NCI-H128 (cell line): ENCODE results near the gene FOXG1.
A peak's percentile ranks its signal among the peaks of the same experiment; 100 is the strongest.

Experiments
- DNase-seq: peaks from one replicate; lab custom pipeline; 2025; ENCODE audit not compliant: unreplicated experiment; lab: John Stamatoyannopoulos, UW

The FOXG1 gene

GRCh38 chr14:28761438-28762291 is 4.9 kb upstream of the FOXG1 start:
- DNase-seq, result no peak

DNA sequence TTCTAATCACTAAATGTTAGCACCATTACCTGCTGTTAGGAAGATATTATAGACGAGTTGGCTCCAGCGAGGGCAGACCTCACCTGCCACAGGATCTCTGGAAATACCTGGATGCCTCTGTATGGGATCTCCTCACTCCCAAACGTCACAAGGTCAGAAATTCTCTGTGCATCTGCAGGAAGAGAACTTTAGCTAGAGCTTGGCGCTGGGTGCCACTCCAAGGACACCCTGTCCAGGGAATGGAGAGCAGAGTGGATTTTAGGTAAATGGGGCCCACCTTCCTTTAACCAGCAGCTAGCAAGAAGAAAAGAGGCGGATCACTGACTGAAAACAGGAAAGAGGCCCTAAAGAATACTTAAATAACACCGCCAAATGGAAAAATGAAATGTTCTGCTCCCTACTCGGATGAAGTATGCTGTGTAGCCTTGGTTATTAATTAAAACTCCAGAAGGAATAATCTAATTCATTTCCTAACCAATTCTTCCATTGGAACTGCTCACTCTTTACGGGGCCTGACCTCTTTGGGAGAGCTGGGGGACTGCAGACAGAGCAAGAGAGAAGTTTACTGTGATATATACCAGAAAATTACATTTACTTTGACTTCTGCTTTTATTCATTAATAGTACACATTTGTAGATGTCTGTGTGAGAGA is 4.2 kb upstream of the FOXG1 start:
- no peak for DNase-seq

DNA sequence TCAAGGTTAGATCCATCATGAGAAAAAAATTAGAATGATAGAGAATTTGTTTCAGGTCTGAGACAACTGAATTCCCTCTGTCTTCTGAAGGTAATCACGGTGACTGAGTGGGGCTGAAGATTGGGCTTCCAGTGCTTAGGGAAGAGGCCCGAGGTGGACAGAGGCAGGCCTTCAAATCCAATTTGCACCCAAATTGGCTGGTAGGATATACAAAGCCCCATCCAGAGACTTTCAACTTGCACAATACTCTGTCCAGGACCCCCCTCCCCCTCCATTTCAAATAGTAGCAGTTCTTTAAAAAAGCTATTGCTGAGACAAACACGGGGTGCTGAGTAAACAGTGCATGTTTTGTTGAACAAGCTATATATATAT is 3.6 kb upstream of the FOXG1 start:
- no peak for DNase-seq

DNA sequence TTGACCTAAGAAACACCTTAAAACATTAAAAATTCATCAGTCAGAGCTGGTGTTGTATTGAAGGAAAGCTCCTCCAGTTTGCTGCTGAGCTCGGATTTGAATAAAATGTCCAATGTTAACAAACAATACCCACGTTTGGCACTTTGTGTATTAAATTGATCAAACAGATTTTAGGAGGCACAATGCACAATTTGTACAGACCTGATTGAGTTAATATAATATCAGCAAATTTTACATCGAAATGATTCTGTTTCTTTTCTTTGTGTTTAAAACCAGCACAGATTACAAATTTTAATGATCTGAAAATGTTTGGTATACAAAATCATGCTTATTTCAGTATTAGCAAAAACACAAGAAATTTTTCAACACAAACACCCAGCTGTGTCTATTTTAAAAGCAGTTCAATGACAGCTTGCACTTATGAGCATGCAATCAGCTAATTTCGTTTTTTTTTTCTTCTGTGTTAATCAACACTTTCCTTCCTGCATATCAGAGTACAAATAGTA is 2.8 kb upstream of the FOXG1 start:
- no peak for DNase-seq

- DNase-seq, result peak; percentile 66
These were observed 2.1 kb upstream of the FOXG1 start for GRCh38 chr14:28764257-28765160.

DNA sequence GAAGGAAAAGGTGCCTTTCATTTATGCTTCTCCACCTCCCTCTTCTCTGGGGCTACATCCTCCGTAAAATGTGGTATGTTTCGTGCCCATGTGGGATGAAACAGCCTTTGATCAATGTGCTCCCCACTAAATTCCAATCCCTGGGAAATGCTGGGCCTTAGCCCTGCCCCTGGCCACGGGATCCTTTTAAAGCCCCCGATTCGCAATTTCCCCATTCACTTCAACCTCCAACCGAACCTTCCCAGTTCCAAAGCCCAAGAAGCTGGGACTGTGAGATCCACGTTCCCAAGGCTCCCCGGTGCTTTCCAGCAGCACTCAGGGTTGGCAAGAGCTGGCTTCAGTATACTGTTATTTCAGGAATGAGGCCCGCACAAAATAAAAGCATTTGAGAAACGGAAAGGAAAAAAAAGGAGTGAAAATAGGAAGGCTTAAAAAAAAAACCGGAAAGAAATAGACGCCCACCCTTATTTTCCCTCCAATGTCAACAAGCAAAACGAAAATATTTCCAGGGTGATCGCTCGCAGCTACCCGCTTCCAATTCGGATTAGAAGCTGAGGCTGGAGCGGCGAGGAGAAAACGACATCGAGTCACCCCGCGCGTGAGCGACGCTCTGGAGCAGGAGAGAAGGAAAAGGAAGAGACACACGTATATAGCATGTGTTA is 1.3 kb upstream of the FOXG1 start:
- no peak for DNase-seq

GRCh38 chr14:28765831-28766468 is 637 bp upstream of the FOXG1 start:
- DNase-seq, result peak; percentile 55

GRCh38 chr14:28767030-28767852 is 654 bp downstream of the FOXG1 start:
- no peak for DNase-seq

DNA sequence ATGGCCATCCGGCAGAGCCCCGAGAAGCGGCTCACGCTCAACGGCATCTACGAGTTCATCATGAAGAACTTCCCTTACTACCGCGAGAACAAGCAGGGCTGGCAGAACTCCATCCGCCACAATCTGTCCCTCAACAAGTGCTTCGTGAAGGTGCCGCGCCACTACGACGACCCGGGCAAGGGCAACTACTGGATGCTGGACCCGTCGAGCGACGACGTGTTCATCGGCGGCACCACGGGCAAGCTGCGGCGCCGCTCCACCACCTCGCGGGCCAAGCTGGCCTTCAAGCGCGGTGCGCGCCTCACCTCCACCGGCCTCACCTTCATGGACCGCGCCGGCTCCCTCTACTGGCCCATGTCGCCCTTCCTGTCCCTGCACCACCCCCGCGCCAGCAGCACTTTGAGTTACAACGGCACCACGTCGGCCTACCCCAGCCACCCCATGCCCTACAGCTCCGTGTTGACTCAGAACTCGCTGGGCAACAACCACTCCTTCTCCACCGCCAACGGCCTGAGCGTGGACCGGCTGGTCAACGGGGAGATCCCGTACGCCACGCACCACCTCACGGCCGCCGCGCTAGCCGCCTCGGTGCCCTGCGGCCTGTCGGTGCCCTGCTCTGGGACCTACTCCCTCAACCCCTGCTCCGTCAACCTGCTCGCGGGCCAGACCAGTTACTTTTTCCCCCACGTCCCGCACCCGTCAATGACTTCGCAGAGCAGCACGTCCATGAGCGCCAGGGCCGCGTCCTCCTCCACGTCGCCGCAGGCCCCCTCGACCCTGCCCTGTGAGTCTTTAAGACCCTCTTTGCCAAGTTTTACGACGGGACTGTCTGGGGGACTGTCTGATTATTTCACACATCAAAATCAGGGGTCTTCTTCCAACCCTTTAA is 1.5 kb downstream of the FOXG1 start:
- no peak for DNase-seq

DNA sequence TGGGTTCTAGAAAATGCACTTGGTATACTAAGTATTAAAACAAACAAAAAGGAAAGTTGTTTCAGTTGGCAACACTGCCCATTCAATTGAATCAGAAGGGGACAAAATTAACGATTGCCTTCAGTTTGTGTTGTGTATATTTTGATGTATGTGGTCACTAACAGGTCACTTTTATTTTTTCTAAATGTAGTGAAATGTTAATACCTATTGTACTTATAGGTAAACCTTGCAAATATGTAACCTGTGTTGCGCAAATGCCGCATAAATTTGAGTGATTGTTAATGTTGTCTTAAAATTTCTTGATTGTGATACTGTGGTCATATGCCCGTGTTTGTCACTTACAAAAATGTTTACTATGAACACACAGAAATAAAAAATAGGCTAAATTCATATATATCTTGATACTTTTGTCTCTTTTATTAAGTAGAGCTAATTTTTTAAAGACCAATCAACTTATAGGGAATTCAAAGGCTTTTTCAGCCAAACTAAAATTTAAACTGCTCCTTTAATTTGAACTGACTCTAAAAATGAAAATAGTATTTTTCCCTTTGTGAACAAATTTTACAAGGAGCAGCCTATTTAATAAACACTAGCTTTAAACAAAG is 2.8 kb downstream of the FOXG1 start:
- no peak for DNase-seq

- no peak for DNase-seq
These were observed 3.5 kb downstream of the FOXG1 start for GRCh38 chr14:28770061-28770460.

- DNase-seq, result no peak
These were observed 4.0 kb downstream of the FOXG1 start for GRCh38 chr14:28770630-28771029.

GRCh38 chr14:28771168-28771567 is 4.6 kb downstream of the FOXG1 start:
- DNase-seq, result no peak

- DNase-seq, result peak; percentile 55
These were observed 6.0 kb downstream of the FOXG1 start for GRCh38 chr14:28772613-28773012.

DNA sequence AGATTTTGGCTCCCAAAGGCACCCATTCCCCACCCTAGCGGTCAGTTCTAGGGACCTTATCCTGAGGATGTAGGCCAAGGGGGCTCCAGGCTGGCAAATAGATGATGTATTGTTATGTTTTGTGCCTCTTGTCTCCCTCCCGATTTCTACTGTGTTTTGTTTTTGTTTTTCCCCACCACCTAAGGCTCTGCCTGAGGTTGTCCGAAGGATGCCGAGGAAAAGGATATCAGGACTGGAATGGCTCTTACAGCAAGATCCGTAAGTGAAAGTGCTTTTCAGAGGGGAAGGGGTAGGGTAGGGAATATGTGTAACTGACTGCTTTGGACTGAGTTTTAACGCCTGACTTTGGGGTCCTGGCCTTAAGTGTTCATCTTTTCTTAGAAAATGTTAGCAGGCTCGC is 6.6 kb downstream of the FOXG1 start:
- DNase-seq, result no peak

- peak; percentile 86 for DNase-seq
These were observed 7.5 kb downstream of the FOXG1 start for GRCh38 chr14:28773861-28774691.
